HG03025 (cell line): ENCODE results near the gene PPARA.

Experiments
- ATAC-seq: cut with Tn5 transposase; IDR thresholded peaks from one replicate; pipeline ENCODE4 v1.9.1; 2021; ENCODE audit warnings: mild to moderate bottlenecking, moderate library complexity; ENCODE audit not compliant: unreplicated experiment, low FRiP score

PPARA gene

GRCh38 chr22:46113910-46114517 lies 36.3 kb upstream of the PPARA start:
- no peak for ATAC-seq

GRCh38 chr22:46114518-46115387 lies 35.6 kb upstream of the PPARA start:
- ATAC-seq, result no peak

GRCh38 chr22:46115388-46115678 lies 35.0 kb upstream of the PPARA start:
- ATAC-seq, result no peak

- no peak for ATAC-seq
These were observed 34.4 kb upstream of the PPARA start for GRCh38 chr22:46115755-46116490.

- no peak for ATAC-seq
These were observed 33.8 kb upstream of the PPARA start for GRCh38 chr22:46116491-46116958.

GRCh38 chr22:46117206-46118199 lies 32.8 kb upstream of the PPARA start:
- ATAC-seq, result no peak

GRCh38 chr22:46119093-46119728 lies 31.1 kb upstream of the PPARA start:
- ATAC-seq, result no peak

- ATAC-seq, result no peak
These were observed 30.5 kb upstream of the PPARA start for GRCh38 chr22:46119729-46120419.

GRCh38 chr22:46120420-46120737 lies 29.9 kb upstream of the PPARA start:
- ATAC-seq, result no peak

- no peak for ATAC-seq
These were observed 29.2 kb upstream of the PPARA start for GRCh38 chr22:46121079-46121478.

GRCh38 chr22:46121523-46122287 lies 28.6 kb upstream of the PPARA start:
- ATAC-seq, result no peak

- no peak for ATAC-seq
These were observed 27.8 kb upstream of the PPARA start for GRCh38 chr22:46122511-46122971.

- ATAC-seq, result no peak
These were observed 27.2 kb upstream of the PPARA start for GRCh38 chr22:46122980-46123693.

GRCh38 chr22:46123694-46124382 lies 26.5 kb upstream of the PPARA start:
- no peak for ATAC-seq

GRCh38 chr22:46124383-46125144 lies 25.8 kb upstream of the PPARA start:
- no peak for ATAC-seq

- ATAC-seq, result no peak
These were observed 25.0 kb upstream of the PPARA start for GRCh38 chr22:46125311-46125710.
